Ovary (tissue), 3 donors: Measurements from ENCODE around the gene SLC25A43.

ENCODE experiments used
- CTCF ChIP-seq, 3 donors: fragments of 450-650 bp in 2 of 3; fragments of 200-600 bp in 1 of 3; IDR thresholded peaks; one replicate each; pipeline versions ENCODE4 v1.5.1 to v1.8.0; 2016 to 2022; ENCODE audit warnings: antibody characterized with exemption in 3 of 3, mild to moderate bottlenecking in 1 of 3
- POLR2A ChIP-seq: fragments of 450-650 bp; IDR thresholded peaks from one replicate; pipeline ENCODE4 v1.6.1; 2017; ENCODE audit warnings: antibody characterized with exemption, mild to moderate bottlenecking, moderate library complexity
- donor health status: DM: no; HTN: no; CAD: no.

- no peak for TF ChIP-seq CTCF (IDR thresholded peaks at IDR 0.05)
- TF ChIP-seq POLR2A: no peak
These were observed 101.1 kb downstream of the SLC25A43 start for GRCh38 chrX:119500061-119500800.
